ENCODE results near the gene OTOF.
A peak's percentile ranks its signal among the peaks of the same experiment; 100 is the strongest.

OTOF gene

GRCh38 chr2:26521054-26521912, 43.4 kb upstream of the OTOF start:
- peak; percentile 52 for TF ChIP-seq CTCF (conservative IDR thresholded peaks at IDR 0.05)
- H3K27ac ChIP-seq, result no peak overlapping the region

GRCh38 chr2:26520148-26520449, 42.2 kb upstream of the OTOF start:
- no peak overlapping the region for H3K27ac ChIP-seq

DNA sequence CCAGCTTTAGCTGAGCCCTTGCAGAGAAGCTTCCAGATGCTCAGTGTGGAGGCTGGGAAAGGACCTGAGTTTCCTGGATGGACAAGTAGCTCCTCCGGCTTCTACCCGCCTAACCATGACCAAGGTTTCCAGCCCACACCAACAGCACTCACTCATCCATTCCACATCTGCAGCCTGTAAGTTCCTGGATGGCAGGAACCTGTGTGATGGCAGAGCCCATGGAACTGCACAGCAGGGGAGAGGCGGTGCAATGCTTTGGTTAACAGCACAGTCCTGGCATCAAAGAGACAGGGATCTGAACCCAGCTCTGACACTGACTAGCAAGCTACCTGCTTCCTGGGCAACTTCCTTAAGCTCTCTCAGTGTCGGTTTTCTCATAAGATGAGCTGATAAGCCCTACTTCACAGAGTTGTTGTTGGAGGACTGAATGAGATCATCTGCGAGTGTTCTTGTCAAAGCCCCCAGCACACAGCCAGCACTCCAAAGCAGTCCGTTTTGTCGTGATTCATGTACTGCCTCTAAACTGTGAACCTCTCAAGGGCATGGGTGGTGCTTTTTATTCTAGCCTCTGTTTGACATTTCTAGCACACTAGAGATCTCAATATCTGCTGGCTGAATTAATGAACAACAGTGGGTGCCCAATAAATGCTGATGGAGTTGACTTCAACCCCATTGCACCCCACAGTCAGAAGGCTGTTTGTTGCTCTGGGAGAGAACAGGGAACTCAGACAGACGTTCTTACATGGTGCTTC, 41.6 kb upstream of the OTOF start:
- no peak overlapping the region for H3K27ac ChIP-seq
- no peak for TF ChIP-seq CTCF (conservative IDR thresholded peaks at IDR 0.05)

More at GRCh38 chr2:26520148-26520449, 42.2 kb upstream of the OTOF start:
- TF ChIP-seq CTCF (conservative IDR thresholded peaks at IDR 0.05), result no peak

GRCh38 chr2:26516781-26517180, 38.9 kb upstream of the OTOF start:
- no peak for TF ChIP-seq CTCF (conservative IDR thresholded peaks at IDR 0.05)
- H3K27ac ChIP-seq, result no peak overlapping the region

- no peak overlapping the region for H3K27ac ChIP-seq
- TF ChIP-seq CTCF (conservative IDR thresholded peaks at IDR 0.05), result no peak
Observed at GRCh38 chr2:26516246-26516645, 38.3 kb upstream of the OTOF start.

DNA sequence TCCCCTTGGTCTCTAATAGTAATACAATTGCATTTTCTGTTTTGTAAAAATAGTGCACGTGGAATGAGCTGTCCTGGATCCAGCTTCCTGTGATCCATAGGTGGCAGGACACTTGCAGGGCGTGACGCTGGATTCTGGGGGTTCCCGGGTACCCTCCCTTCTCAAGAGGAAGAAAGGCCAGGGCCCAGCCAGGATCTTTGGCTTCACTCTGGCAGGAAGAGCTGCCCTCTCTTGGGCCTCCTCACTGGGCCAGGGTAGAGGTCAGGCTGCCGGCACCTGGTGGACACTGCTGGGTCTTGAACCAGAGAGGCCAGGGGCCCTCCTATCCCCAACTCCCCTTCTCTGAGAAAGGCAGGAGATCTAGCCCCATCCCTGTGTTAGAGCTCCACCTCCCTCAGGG, 37.8 kb upstream of the OTOF start:
- TF ChIP-seq CTCF (conservative IDR thresholded peaks at IDR 0.05), result no peak
- no peak overlapping the region for H3K27ac ChIP-seq

GRCh38 chr2:26514045-26514444, 36.1 kb upstream of the OTOF start:
- no peak overlapping the region for H3K27ac ChIP-seq
- no peak for TF ChIP-seq CTCF (conservative IDR thresholded peaks at IDR 0.05)
